ENCODE results near the gene MYF6. TPM values are rescaled to one million over a fixed set of nuclear protein-coding genes. Genes with fewer than 3 reads are reported as not detected.

MYF6 gene
- total RNA-seq, 2 donors from 2014 or later, result not detected

GRCh38 chr12:80698847-80699542 lies 8.4 kb upstream of the MYF6 start:
- H3K36me3 Mint-ChIP-seq, result no peaks in the 10 kb centered on the region
- H3K27ac Mint-ChIP-seq, result no peak overlapping the region
- DNase-seq (ENCODE audit: low spot score in 2 of 2) (no peak), ATAC-seq (no peak)
- peaks cover 9 to 10% of the 10 kb centered on the region in 2 donors for H3K9me3 Mint-ChIP-seq

GRCh38 chr12:80700327-80700726 lies 7.1 kb upstream of the MYF6 start:
- ATAC-seq, result no peak

GRCh38 chr12:80701388-80701787 lies 6.0 kb upstream of the MYF6 start:
- Mint-ChIP-seq H3K27ac (no peak overlapping the region), H3K9me3 (peaks cover 9 to 10% of the 10 kb centered on the region in 2 donors), H3K36me3 (no peaks in the 10 kb centered on the region)
- DNase-seq (ENCODE audit: low spot score in 2 of 2) (no peak), ATAC-seq (no peak)

More at GRCh38 chr12:80700327-80700726, 7.1 kb upstream of the MYF6 start:
- no peak for DNase-seq (ENCODE audit: low spot score in 2 of 2)
- peaks cover 9 to 10% of the 10 kb centered on the region in 2 donors for H3K9me3 Mint-ChIP-seq
- no peak overlapping the region for H3K27ac Mint-ChIP-seq
- no peaks in the 10 kb centered on the region for H3K36me3 Mint-ChIP-seq

- Mint-ChIP-seq H3K27ac (no peak overlapping the region), H3K36me3 (peaks cover 5 to 13% of the 10 kb centered on the region in 2 donors), H3K9me3 (peaks cover 8 to 10% of the 10 kb centered on the region in 2 donors)
- ATAC-seq (no peak), DNase-seq (ENCODE audit: low spot score in 2 of 2) (no peak)
These were observed 4.3 kb upstream of the MYF6 start for GRCh38 chr12:80702889-80703805.

GRCh38 chr12:80704420-80704819 lies 3.0 kb upstream of the MYF6 start:
- no peak overlapping the region for H3K27ac Mint-ChIP-seq
- H3K9me3 Mint-ChIP-seq, result peaks cover 6 to 10% of the 10 kb centered on the region in 2 donors
- ATAC-seq, result no peak
- peaks cover 15 to 19% of the 10 kb centered on the region in 2 donors for H3K36me3 Mint-ChIP-seq
- no peak for DNase-seq (ENCODE audit: low spot score in 2 of 2)

GRCh38 chr12:80707830-80708258 lies 410 bp downstream of the MYF6 start:
- ATAC-seq (no peak), DNase-seq (ENCODE audit: low spot score in 2 of 2) (no peak)
- H3K9me3 Mint-ChIP-seq, result peaks cover 11 to 14% of the 10 kb centered on the region in 2 donors
- H3K27ac Mint-ChIP-seq, result no peak overlapping the region
- H3K36me3 Mint-ChIP-seq, result peaks cover 19 to 26% of the 10 kb centered on the region in 2 donors

GRCh38 chr12:80708259-80708974 lies 983 bp downstream of the MYF6 start:
- DNase-seq (ENCODE audit: low spot score in 2 of 2), result no peak
- no peak overlapping the region for H3K27ac Mint-ChIP-seq
- H3K36me3 Mint-ChIP-seq, result peaks cover 19 to 26% of the 10 kb centered on the region in 2 donors
- peaks cover 6 to 10% of the 10 kb centered on the region in 2 donors for H3K9me3 Mint-ChIP-seq
- no peak for ATAC-seq

- Mint-ChIP-seq H3K36me3 (peaks cover 21 to 28% of the 10 kb centered on the region in 2 donors), H3K9me3 (peaks cover 4 to 10% of the 10 kb centered on the region in 2 donors), H3K27ac (no peak overlapping the region)
- DNase-seq (ENCODE audit: low spot score in 2 of 2) (no peak), ATAC-seq (no peak)
These were observed 1.5 kb downstream of the MYF6 start for GRCh38 chr12:80708975-80709328.

GRCh38 chr12:80709811-80710726 lies 2.6 kb downstream of the MYF6 start:
- DNase-seq (ENCODE audit: low spot score in 2 of 2) (no peak), ATAC-seq (no peak)
- Mint-ChIP-seq H3K27ac (no peak overlapping the region), H3K9me3 (peaks cover 4 to 14% of the 10 kb centered on the region in 2 donors), H3K36me3 (peaks cover 26 to 31% of the 10 kb centered on the region in 2 donors)

- no peak overlapping the region for H3K27ac Mint-ChIP-seq
These were observed 3.5 kb downstream of the MYF6 start for GRCh38 chr12:80710727-80711449.

GRCh38 chr12:80711866-80712265 lies 4.4 kb downstream of the MYF6 start:
- DNase-seq (ENCODE audit: low spot score in 2 of 2), result no peak
- no peak for ATAC-seq
- peaks cover 31 to 33% of the 10 kb centered on the region in 2 donors for H3K36me3 Mint-ChIP-seq
- no peak overlapping the region for H3K27ac Mint-ChIP-seq
- peaks cover 4 to 14% of the 10 kb centered on the region in 2 donors for H3K9me3 Mint-ChIP-seq

More at GRCh38 chr12:80710727-80711449, 3.5 kb downstream of the MYF6 start:
- ATAC-seq, result no peak
- Mint-ChIP-seq H3K36me3 (peaks cover 31% of the 10 kb centered on the region in 2 donors), H3K9me3 (peaks cover 4 to 14% of the 10 kb centered on the region in 2 donors)
- DNase-seq (ENCODE audit: low spot score in 2 of 2), result no peak

- DNase-seq (ENCODE audit: low spot score in 2 of 2) (no peak), ATAC-seq (no peak)
- H3K9me3 Mint-ChIP-seq, result peaks cover 4 to 14% of the 10 kb centered on the region in 2 donors
- peaks cover 25 to 27% of the 10 kb centered on the region in 2 donors for H3K36me3 Mint-ChIP-seq
- no peak overlapping the region for H3K27ac Mint-ChIP-seq
These were observed 5.4 kb downstream of the MYF6 start for GRCh38 chr12:80712866-80713265.

GRCh38 chr12:80713419-80713818 lies 6.0 kb downstream of the MYF6 start:
- DNase-seq (ENCODE audit: low spot score in 2 of 2), result no peak

GRCh38 chr12:80714055-80714454 lies 6.6 kb downstream of the MYF6 start:
- no peak overlapping the region for H3K27ac Mint-ChIP-seq
- ATAC-seq (no peak), DNase-seq (ENCODE audit: low spot score in 2 of 2) (no peak)
- H3K36me3 Mint-ChIP-seq, result peaks cover 19% of the 10 kb centered on the region in 2 donors
- H3K9me3 Mint-ChIP-seq, result peaks cover 4 to 9% of the 10 kb centered on the region in 2 donors

More at GRCh38 chr12:80713419-80713818, 6.0 kb downstream of the MYF6 start:
- Mint-ChIP-seq H3K36me3 (peaks cover 24 to 26% of the 10 kb centered on the region in 2 donors), H3K27ac (no peak overlapping the region), H3K9me3 (peaks cover 4 to 14% of the 10 kb centered on the region in 2 donors)
- no peak for ATAC-seq

- no peak for DNase-seq (ENCODE audit: low spot score in 2 of 2)
- no peak overlapping the region for H3K27ac Mint-ChIP-seq
- no peak for ATAC-seq
- H3K9me3 Mint-ChIP-seq, result peaks cover 4 to 9% of the 10 kb centered on the region in 2 donors
- peaks cover 12 to 19% of the 10 kb centered on the region in 2 donors for H3K36me3 Mint-ChIP-seq
These were observed 7.4 kb downstream of the MYF6 start for GRCh38 chr12:80714846-80715245.
